Uterus (tissue), 4 donors: ENCODE data around the gene FUT3. TPM values are rescaled to one million over a fixed set of nuclear protein-coding genes. Genes with fewer than 3 reads are reported as not detected.
A peak's percentile ranks its signal among the peaks of the same experiment; 100 is the strongest.

Experiments used
- DNase-seq, 2 donors: peaks; one replicate each; pipeline ENCODE4 v3.0.0-alpha.2; 2019 to 2020
- H3K27ac ChIP-seq, 2 donors: fragments of 200-600 bp; sonication (generic); 1 replicate in 1 of 2; 2 replicates in 1 of 2; pipeline ENCODE4 v1.5.1; 2016 to 2018
- H3K27me3 ChIP-seq, 2 donors: fragments of 200-600 bp; sonication (generic); one replicate each; pipeline ENCODE4 v1.5.1; 2018 to 2019; ENCODE audit warnings: control low read depth in 1 of 2
- H3K36me3 ChIP-seq, 2 donors: fragments of 200-600 bp; sonication (generic); one replicate each; pipeline ENCODE4 v1.5.1; 2019; ENCODE audit warnings: control low read depth in 1 of 2
- H3K4me1 ChIP-seq, 2 donors: fragments of 200-600 bp; sonication (generic); one replicate each; pipeline ENCODE4 v1.5.1; 2018 to 2019; ENCODE audit warnings: control low read depth in 1 of 2
- H3K4me3 ChIP-seq, 2 donors: fragments of 200-600 bp; sonication (generic); 1 replicate in 1 of 2; 2 replicates in 1 of 2; pipeline ENCODE4 v1.5.1; 2018 to 2019; ENCODE audit warnings: mild to moderate bottlenecking in 1 of 2
- H3K9me3 ChIP-seq, 2 donors: fragments of 200-600 bp; sonication (generic); one replicate each; pipeline ENCODE4 v1.5.1; 2019; ENCODE audit warnings: control low read depth in 1 of 2
- POLR2A ChIP-seq, 2 donors: fragments of 450-650 bp; IDR thresholded peaks; one replicate each; pipeline ENCODE4 v1.6.1; 2016; ENCODE audit warnings: antibody characterized with exemption in 2 of 2, mild to moderate bottlenecking in 1 of 2, moderate library complexity in 1 of 2
- intact Hi-C: fragments of 100-400 bp; cut with DNase I; formaldehyde crosslinking; loops from one replicate; pipeline ENCODE4 v1.15.1; 2023; ENCODE audit warnings: low total_unique reads
- total RNA-seq, 4 donors: library from RNA; depleted of rRNA in 3 of 4; stranded (reverse); fragments of >200 nt in 3 of 4; gene quantifications; one replicate each; pipeline versions ENCODE4 v1.1.0 to v1.2.4, GENCODE V29; 2014 to 2023
- TF ChIP-seq, protein P1 (sequence below), 4 experiments: fragments of 200-600 bp in 2 of 4; fragments of 450-650 bp in 2 of 4; sonication (generic) in 2 of 4; IDR thresholded peaks; one replicate each; pipeline ENCODE4 v1.5.1; 2016 to 2019; ENCODE audit warnings: antibody characterized with exemption in 4 of 4, mild to moderate bottlenecking in 2 of 4, moderate library complexity in 1 of 4
- donor health status: DM: yes; HTN: yes; CAD: no.

Gene FUT3
- total RNA-seq, 4 donors from 2014 or later = 0.29 TPM; not detected in 3

DNA sequence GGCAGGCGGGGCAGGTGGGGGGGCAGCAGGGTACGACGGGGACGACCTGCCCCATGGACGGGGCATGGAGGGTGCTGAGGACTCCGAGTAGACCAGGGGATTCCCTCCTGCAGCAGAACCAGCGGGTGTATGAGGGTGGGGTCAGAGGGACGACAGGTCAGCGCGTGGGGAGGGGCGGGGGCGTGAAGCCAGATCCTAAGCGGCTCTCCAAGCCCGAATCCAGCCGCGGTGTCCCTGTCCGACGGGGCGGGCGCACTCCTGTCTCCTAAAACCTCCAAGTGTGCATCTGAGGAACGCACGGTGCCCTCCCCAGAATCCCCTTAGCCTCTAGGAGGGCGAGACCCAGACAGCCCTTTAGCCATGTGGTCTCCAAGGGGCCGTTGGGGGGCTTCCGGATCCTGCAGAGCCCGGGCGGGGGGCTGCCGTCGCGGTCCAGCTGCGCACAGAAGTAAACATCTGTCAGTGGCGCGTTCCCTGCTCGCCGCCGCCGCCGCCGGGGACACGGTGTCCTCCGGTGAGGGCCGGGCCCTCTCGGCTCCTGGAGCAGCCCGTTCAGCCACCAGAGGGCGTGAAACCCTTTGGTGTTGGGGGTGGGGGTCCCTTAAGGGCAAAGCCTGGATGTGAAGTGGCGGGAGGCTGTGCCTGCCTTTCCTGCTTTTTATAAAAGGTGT is 45.7 kb downstream of the FUT3 start:
- no peaks in the 10 kb centered on the region for H3K4me1 ChIP-seq
- no peak overlapping the region for H3K4me3 ChIP-seq
- no peak overlapping the region for H3K27ac ChIP-seq
- TF ChIP-seq, protein P1, sequence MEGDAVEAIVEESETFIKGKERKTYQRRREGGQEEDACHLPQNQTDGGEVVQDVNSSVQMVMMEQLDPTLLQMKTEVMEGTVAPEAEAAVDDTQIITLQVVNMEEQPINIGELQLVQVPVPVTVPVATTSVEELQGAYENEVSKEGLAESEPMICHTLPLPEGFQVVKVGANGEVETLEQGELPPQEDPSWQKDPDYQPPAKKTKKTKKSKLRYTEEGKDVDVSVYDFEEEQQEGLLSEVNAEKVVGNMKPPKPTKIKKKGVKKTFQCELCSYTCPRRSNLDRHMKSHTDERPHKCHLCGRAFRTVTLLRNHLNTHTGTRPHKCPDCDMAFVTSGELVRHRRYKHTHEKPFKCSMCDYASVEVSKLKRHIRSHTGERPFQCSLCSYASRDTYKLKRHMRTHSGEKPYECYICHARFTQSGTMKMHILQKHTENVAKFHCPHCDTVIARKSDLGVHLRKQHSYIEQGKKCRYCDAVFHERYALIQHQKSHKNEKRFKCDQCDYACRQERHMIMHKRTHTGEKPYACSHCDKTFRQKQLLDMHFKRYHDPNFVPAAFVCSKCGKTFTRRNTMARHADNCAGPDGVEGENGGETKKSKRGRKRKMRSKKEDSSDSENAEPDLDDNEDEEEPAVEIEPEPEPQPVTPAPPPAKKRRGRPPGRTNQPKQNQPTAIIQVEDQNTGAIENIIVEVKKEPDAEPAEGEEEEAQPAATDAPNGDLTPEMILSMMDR (IDR thresholded peaks at IDR 0.05) = peak in 3 of 4 experiments; percentile 34 to 59 (median 43)
- no peak for TF ChIP-seq POLR2A (IDR thresholded peaks at IDR 0.05)
- H3K27me3 ChIP-seq = peaks cover 11 to 26% of the 10 kb centered on the region in 2 donors
- no peaks in the 10 kb centered on the region for H3K9me3 ChIP-seq
- intact Hi-C loops = no loop called here
- H3K36me3 ChIP-seq = no peaks in the 10 kb centered on the region
- DNase-seq = no peak

DNA sequence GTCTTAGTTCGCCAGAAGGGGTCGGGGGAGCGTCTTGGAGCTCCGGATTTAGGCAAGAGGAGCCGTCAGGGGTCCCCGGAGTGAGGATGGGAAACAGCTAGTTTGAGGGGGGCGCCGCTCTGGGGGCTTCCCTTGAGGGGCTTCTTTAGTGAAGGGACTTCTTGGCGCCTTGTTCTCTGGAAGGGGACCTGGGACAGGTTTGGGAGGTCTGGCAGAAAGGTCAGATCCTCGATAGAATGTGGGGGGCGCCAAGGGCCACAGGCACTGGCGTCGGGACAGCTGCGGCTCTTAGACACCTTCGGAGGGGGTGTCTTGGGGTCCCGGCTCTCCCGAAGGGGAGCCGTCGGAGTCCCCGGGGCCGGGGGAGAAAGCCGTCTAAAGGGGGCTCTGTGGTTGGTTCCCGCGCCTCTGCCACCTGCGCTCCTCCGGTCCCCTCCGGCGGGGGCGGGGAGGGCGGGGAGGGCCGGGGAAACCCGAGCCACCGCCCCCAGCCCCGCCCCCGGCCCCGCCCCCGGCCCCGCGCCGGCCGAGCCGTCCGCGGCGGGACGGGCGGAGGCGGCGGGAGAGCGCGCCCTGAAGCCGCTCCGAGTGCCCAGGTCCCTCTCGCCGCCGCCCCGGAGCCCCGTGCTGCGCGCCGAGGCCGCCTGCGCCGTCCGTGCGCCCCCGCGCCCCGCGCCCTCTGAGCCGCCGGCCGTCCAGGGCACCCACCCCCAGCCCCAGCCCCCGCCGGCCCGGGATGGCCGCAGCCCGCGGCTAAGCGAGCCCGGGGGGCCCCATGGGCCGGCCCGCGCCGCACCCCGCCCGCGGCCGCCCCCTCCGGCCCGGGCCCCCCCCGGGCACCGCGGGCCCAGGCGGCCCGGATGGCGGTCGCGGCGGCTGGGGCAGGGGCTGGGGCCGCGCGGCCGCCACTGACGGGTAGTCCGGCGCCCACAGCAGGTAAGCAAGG is 46.5 kb downstream of the FUT3 start, which contains the start of gene NRTN:
Gene NRTN (plus strand): TSS at position 552 of the 946 bp plus-strand sequence. CDS start 19,099 bp downstream, outside the sequence.
- no peak within 1 kb of the TSS for H3K4me3 ChIP-seq
- intact Hi-C loops = no loop called here
- DNase-seq = no peak

DNA sequence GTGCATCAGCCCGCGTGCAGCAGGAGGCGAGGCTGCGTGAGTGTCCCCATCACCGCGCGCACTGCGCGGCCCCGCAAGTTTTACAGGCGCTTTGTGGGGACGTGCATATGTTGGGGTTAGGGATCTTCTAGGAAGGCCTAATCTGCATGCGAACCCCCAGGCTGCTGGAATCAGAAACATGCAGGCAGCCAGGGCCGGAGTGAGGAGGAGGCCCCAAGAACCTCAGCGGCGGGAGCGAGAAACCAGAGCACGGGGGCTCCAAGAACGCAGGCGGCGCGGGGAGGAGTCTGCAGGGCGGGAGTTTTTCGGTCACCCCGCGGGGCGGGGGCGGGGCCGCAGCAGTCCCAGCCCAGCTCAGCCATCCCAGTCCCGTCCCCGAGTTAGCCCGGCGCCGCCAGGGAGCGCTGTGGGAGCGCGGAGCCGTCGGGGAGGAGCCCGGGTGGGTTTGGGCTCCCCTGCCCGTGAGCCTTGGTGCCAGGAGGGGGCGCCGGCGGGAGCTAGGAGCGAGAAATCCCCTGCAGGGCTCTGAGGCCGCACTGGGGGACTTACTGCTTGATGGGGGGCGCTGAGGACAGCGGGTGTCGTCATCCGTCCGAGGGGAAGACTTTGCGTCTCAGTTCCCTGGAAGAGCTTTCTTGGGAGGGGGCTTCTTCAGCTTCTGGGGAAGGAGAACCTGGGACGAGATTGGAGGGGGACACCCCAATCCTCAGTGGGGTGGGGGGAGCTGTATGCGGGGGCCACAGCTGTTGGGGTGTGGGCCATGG is 47.3 kb downstream of the FUT3 start:
- DNase-seq = peak; percentile 60 to 75
- no peak overlapping the region for H3K4me3 ChIP-seq
- no peaks in the 10 kb centered on the region for H3K36me3 ChIP-seq
- no peaks in the 10 kb centered on the region for H3K4me1 ChIP-seq
- intact Hi-C loops = no loop called here
- no peak for TF ChIP-seq POLR2A (IDR thresholded peaks at IDR 0.05)
- TF ChIP-seq, protein P1 (IDR thresholded peaks at IDR 0.05) = peak; percentile 71 to 88 (median 82)
- H3K27me3 ChIP-seq = peaks cover 11 to 26% of the 10 kb centered on the region in 2 donors
- no peaks in the 10 kb centered on the region for H3K9me3 ChIP-seq
- no peak overlapping the region for H3K27ac ChIP-seq

More for the DNA sequence above, 46.5 kb downstream of the FUT3 start, which contains the start of gene NRTN:
- Histone ChIP-seq H3K9me3 (no peaks in the 10 kb centered on the region), H3K27me3 (peaks cover 11 to 26% of the 10 kb centered on the region in 2 donors), H3K36me3 (no peaks in the 10 kb centered on the region), H3K4me1 (no peaks in the 10 kb centered on the region), H3K27ac (no peak within 1 kb of the TSS)
- TF ChIP-seq, protein P1 (IDR thresholded peaks at IDR 0.05) = no peak
- TF ChIP-seq POLR2A (IDR thresholded peaks at IDR 0.05) = no peak

DNA sequence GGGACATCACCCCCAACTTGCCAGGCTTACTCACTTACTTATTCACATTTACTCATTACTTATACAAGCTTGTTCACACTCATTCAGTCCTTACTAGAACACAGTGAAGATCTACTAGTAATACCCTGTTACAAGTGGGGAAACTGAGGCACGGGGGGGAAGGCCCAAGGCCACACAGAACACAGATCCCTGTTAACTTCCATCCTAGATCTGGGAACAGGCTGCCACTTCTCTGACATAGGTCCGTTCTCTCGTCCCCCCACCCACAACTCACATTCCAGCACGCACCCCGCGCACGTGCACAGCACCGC is 47.9 kb downstream of the FUT3 start:
- Histone ChIP-seq H3K27ac (no peak overlapping the region), H3K4me3 (no peak overlapping the region), H3K9me3 (no peaks in the 10 kb centered on the region), H3K27me3 (peaks cover 11 to 26% of the 10 kb centered on the region in 2 donors), H3K36me3 (no peaks in the 10 kb centered on the region), H3K4me1 (no peaks in the 10 kb centered on the region)
- TF ChIP-seq POLR2A (IDR thresholded peaks at IDR 0.05) = no peak
- TF ChIP-seq, protein P1 (IDR thresholded peaks at IDR 0.05) = no peak
- no peak for DNase-seq
- intact Hi-C loops = no loop called here
